Aorta (tissue), 5 donors: Measurements from ENCODE around the gene DHH. TPM values are rescaled to one million over a fixed set of nuclear protein-coding genes. Genes with fewer than 3 reads are reported as not detected.

Experiments used
- ATAC-seq: fragments of 200-7000 bp; cut with Tn5 transposase; one replicate; pipeline ENCODE4 v1.9.1; 2022; ENCODE audit warnings: moderate library complexity; ENCODE audit not compliant: low FRiP score
- DNase-seq, 2 donors: peaks; one replicate each; pipeline ENCODE4 v3.0.0-alpha.2; 2020
- H3K27ac ChIP-seq, 2 donors: one replicate each; pipeline ENCODE4 v1.5.1; 2013; ENCODE audit warnings: low read length in 2 of 2, mild to moderate bottlenecking in 2 of 2, moderate library complexity in 2 of 2, control low read depth in 1 of 2, inconsistent platforms in 1 of 2, low read depth in 1 of 2
- H3K27me3 ChIP-seq, 2 donors: one replicate each; pipeline ENCODE4 v1.6.1; 2013; ENCODE audit warnings: control low read depth in 1 of 2, low read length in 1 of 2, mild to moderate bottlenecking in 1 of 2, moderate library complexity in 1 of 2; ENCODE audit not compliant: insufficient read depth in 2 of 2, control insufficient read depth in 1 of 2
- H3K36me3 ChIP-seq, 2 donors: one replicate each; pipeline ENCODE4 v1.6.1; 2013; ENCODE audit warnings: control low read depth in 1 of 2, low read length in 1 of 2, mild to moderate bottlenecking in 1 of 2; ENCODE audit not compliant: insufficient read depth in 2 of 2, control insufficient read depth in 1 of 2
- H3K4me1 ChIP-seq, 2 donors: one replicate each; pipeline ENCODE4 v1.6.1; 2013; ENCODE audit warnings: low read length in 2 of 2, control low read depth in 1 of 2, mild to moderate bottlenecking in 1 of 2, moderate library complexity in 1 of 2; ENCODE audit not compliant: insufficient read depth in 2 of 2, control insufficient read depth in 1 of 2
- H3K4me3 ChIP-seq, 2 donors: one replicate each; pipeline ENCODE4 v1.5.1; 2013; ENCODE audit warnings: low read length in 2 of 2, control low read depth in 1 of 2, mild to moderate bottlenecking in 1 of 2
- H3K9me3 ChIP-seq: one replicate; pipeline ENCODE4 v1.6.1; 2013; ENCODE audit warnings: mild to moderate bottlenecking, low read length; ENCODE audit not compliant: control insufficient read depth
- WGBS, 2 donors: extraction: QIAGEN DNeasy Blood & Tissue Kit; methylation state at CpG; one replicate each; pipeline ENCODE4 v1.1.7; 2013; 5-methylcytosine and 5-hydroxymethylcytosine counted together
- intact Hi-C, 2 donors: fragments of 100-400 bp; cut with DNase I; formaldehyde crosslinking; loops; one replicate each; pipeline versions ENCODE4 v1.14.2 to v1.15.0; 2022
- polyA plus RNA-seq, 2 donors: library from polyadenylated mRNA; stranded (reverse); fragments of 200-250 nt; gene quantifications; one replicate each; pipeline ENCODE4 v1.2.3, GENCODE V29; 2013
- total RNA-seq, 2 donors: library from RNA; stranded (reverse); fragmentation: NEBNext Ultra II Directional; extraction: Animal tissue kit (Norgen Biotek cat#: 25700); gene quantifications; one replicate each; pipeline ENCODE4 v1.2.1, GENCODE V29; 2021
- donor health status: healthy with polysubstance abuse.
- donor health status: Bipolar disorder and iron deficiency.
- donor health status: DM: no; HTN: no; CAD: no.
- donor health status: DM: no; HTN: no; CAD: no.
- donor health status: DM: yes; HTN: yes; CAD: no.

The DHH gene
- total and polyA plus RNA-seq, 4 donors = 0.33 to 3.6 (median 1.3) TPM; not detected in 1

DNA sequence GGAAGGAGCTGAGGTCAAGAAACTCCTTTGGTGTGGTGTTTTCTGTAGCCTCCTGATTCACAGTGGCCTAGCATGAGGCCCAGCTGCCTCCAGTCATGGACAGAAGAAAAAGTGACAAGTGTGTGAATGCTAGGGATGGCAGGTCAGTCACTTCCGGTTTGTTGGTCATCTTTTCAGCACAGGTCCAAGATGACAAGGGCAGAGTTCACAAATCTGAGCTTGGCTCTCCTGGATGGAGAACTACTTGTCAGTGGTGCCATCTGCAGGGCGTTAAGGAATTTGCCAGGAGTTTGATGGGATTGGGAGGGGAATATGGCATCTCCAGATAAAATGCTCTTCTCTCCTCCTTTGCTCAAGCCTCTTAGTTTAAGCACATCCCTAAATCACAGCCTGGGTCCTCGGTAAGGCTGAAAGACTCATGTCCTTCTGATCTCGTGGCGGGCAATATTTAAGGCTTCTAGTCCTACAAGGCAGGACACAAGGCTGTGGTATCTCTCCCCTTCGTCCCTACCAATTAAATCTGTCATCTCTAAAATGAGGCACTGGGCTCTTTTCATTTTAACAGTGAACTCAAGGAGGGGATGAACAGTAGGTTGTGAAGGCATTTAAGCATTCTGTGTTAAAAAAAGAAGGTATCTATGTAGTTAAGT lies 26.6 kb upstream of the DHH start:
- DNase-seq (no peak), ATAC-seq (no peak)
- no peak overlapping the region for H3K27ac ChIP-seq
- WGBS, 2 donors = 29 to 33% methylated on average over 6 of the region's 6 CpGs
- H3K4me3 ChIP-seq = no peak overlapping the region
- no peaks in the 10 kb centered on the region for H3K4me1 ChIP-seq
- H3K9me3 ChIP-seq = no peaks in the 10 kb centered on the region
- intact Hi-C loops = loop anchor here (2.0 to 5.0 kb wide), 2 partner anchors 32 to 34 kb away; no protein-coding TSS in a partner anchor
- no peaks in the 10 kb centered on the region for H3K27me3 ChIP-seq
- H3K36me3 ChIP-seq = no peaks in the 10 kb centered on the region

DNA sequence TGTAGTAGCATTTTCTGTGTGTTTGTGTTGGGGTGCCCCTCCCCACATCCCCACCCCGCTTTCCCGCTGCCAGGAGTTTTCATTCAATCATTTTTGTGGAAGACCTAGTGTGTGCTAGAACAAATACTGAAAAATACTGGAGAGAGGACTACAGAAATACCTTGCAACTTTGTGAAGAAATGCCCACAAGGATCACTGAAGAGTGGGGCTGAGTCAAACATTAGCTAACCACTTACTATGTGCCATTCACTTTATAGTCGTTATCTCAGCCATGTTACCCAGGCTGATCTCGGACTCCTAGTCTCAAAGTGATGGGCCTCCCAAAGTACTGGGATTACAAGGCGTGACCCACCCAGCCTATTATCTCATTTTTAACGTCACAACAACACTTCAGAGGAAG lies 16.6 kb upstream of the DHH start:
- 41 to 51% methylated on average over 6 of the region's 6 CpGs for WGBS, 2 donors
- Histone ChIP-seq H3K27ac (peak overlapping the region in 1 of 2 donors; percentile 31), H3K9me3 (no peaks in the 10 kb centered on the region), H3K36me3 (no peaks in the 10 kb centered on the region), H3K27me3 (no peaks in the 10 kb centered on the region), H3K4me1 (peaks cover 0 to 3% of the 10 kb centered on the region in 2 donors), H3K4me3 (no peak overlapping the region)
- DNase-seq (no peak), ATAC-seq (no peak)
- intact Hi-C loops = loop anchor here in 1 of 2 donors (2.0 kb wide), 1 partner anchor 20 kb away; the partner anchor contains the start of gene TUBA1B

DNA sequence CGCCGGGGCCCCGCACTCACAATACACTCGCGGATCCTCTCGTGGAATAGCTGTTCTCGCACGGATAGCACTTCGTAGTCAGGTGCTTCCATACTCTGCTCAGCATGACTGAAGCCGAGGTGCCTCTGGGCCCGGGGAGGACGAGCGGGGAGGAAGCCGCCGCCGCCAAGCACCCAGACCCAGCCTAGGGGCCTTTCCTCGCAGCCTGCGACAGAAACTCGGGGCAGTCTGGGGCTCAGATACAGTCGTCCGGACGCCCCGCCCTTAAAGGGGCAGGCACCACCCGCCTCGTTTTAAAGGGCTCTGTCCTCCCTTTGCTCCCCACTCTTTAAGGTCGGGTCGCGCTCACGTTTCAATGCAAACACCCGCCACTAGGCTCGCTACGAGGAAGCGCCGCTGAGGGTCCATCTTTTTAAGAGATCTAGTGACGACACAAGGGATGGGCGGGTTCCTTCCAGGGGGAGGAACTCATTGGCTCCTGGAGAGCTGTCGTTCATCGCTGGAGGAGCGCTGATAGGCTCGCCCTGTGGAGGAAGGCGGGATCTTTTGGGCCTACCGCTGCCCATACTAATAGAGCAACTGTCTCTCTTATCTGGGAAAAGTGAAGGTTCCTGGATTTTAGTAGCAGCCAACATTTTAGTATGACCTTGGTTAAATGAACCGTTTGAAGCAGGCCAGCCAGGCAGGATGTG lies 16.0 kb upstream of the DHH start, which contains the start of gene LMBR1L:
LMBR1L (minus strand) TSS at position 384 of the 692 bp plus-strand sequence; CDS start at position 92, 292 bp downstream.
- Histone ChIP-seq H3K27ac (peak within 1 kb of the TSS; percentile 88 to 95), H3K4me1 (peaks cover 0 to 3% of the 10 kb centered on the region in 2 donors), H3K4me3 (peak within 1 kb of the TSS; percentile 75 to 83), H3K36me3 (no peaks in the 10 kb centered on the region), H3K9me3 (no peaks in the 10 kb centered on the region), H3K27me3 (no peaks in the 10 kb centered on the region)
- ATAC-seq (peak; percentile 97), DNase-seq (peak; percentile 97 to 98)
- 0% methylated on average over 43 of the region's 43 CpGs for WGBS, 2 donors
- intact Hi-C loops = loop anchor here in 1 of 2 donors (2.0 kb wide), 1 partner anchor 20 kb away; the partner anchor contains the start of gene TUBA1B

DNA sequence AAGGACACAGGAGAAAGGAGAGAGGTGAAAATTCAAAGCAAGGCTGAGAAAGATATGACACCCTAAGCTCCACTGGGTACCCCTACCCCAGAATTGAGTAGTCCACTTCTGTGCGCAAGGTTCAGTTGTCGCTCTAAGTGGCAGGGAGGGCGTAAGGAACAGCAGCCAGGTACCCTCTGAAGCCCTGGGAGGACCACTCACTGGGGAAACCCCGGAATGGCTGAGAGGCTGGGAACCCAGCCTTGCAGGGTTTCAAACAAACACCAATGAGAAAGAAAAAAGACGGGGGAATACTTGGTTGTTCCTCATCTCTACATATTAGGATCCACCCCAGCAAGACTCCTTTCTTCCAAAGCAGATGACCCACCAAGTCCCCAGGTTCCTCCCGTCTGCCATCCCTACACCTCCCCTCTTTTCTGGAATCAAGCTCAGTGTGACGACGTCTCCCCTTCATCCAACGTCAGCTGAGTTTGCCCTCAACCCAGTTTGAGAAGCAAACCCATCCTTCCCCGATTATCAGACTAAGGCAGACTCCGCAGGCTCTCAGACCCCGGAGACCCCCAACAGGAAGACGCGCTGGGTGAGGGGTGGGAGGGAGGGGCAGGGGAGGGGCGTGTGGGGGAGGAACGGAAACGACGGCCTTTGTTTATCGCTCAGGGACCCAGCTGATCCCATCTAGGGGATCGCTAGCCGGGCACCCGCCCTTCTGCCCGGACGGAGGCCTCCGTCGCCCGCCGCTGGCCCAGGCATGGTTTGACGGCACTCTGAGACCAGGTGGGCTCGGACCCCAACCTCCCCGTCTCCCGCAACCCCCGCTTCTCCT lies 15.3 kb upstream of the DHH start:
- 1 to 2% methylated on average over 32 to 33 of the region's 33 CpGs for WGBS, 2 donors
- H3K27ac ChIP-seq = peak overlapping the region; percentile 88 to 95
- H3K4me3 ChIP-seq = peak overlapping the region; percentile 75 to 83
- H3K36me3 ChIP-seq = no peaks in the 10 kb centered on the region
- no peaks in the 10 kb centered on the region for H3K27me3 ChIP-seq
- DNase-seq (peak; percentile 60 to 79), ATAC-seq (peak; percentile 53)
- H3K9me3 ChIP-seq = no peaks in the 10 kb centered on the region
- intact Hi-C loops = loop anchor here in 1 of 2 donors (2.0 kb wide), 1 partner anchor 21 kb away; the partner anchor contains the start of gene TUBA1B
- H3K4me1 ChIP-seq = peaks cover 0 to 3% of the 10 kb centered on the region in 2 donors

DNA sequence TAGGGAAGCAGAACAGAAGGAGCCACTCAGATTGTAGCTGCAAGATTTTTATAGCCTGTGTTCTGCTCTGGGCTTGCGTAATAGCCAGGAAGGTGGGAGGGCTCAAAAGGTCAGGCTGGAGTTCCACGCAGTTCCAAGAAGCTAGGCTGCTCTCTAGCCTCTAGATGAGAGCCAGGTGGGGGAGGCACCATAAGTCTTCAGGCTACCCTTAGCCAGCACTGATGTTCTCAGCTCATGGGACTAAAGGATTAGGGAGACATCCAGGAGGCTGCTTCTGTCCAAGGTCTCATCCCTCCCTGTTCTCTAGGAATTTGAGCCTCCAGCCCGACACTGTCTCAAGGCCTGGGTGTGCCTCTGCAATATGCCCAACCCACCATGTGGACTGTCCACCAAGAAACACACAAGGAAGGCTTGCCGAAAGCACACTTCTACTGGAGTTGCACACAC lies 14.4 kb upstream of the DHH start:
- peaks cover 0 to 1% of the 10 kb centered on the region in 2 donors for H3K36me3 ChIP-seq
- peak overlapping the region in 1 of 2 donors; percentile 75 for H3K4me3 ChIP-seq
- ATAC-seq = peak; percentile 63
- peak overlapping the region; percentile 80 to 88 for H3K27ac ChIP-seq
- peaks cover 0 to 3% of the 10 kb centered on the region in 2 donors for H3K4me1 ChIP-seq
- intact Hi-C loops = no loop called here
- WGBS, 2 donors = 2 to 8% methylated on average over 4 of the region's 4 CpGs
- no peaks in the 10 kb centered on the region for H3K27me3 ChIP-seq
- H3K9me3 ChIP-seq = no peaks in the 10 kb centered on the region
- DNase-seq = peak; percentile 66 to 78

DNA sequence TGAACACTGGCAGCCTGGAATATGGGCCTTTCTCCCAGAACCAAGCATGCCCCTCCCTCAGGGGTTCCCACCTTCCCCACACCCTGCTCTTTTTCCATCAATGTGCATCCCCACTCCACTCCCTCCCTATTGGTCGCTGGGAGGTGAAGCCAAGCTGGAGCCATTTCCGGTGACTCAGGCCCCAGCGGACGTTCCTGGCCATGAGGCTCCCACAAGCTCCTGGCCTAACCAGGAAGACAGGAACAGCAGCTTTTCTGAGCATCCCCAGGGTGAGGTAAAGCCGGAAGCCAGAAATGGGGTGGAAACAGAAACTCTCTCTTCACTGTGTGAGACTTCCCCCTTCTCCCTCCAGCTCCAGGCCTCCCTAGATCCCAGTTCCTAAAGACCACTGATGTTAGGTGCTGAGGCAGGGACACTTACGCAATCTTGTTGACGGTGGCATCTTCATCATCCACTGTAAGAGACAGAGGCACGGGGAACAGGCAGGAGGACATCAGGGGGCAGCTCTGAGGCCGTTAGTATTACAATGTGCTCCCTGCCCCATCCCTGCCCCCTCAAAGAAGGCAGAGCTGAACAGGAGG lies 11.0 kb upstream of the DHH start:
- 68 to 76% methylated on average over 9 of the region's 9 CpGs for WGBS, 2 donors

DNA sequence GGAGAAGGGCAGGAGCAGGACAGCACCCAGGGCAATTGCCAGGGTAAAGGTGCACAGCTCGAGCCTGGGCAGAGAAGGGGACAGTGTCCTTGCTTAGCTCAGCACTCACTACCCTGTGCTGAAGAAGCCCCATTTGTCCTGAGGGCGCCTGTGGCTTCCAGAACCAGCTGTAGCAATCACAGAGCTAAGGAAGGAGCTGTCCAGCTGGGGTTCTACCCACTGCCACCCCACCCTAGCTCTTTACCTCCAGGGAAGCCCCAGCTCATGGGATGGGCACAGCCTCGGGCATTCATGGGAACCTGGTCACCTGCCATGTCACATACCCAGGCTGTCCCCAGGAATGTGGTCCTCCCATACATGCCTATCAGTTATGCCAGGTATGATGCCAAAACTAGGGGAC lies 10.2 kb upstream of the DHH start:
- H3K4me1 ChIP-seq = peaks cover 0 to 3% of the 10 kb centered on the region in 2 donors
- intact Hi-C loops = no loop called here

More for the DNA sequence above, 11.0 kb upstream of the DHH start:
- intact Hi-C loops = no loop called here
- Histone ChIP-seq H3K36me3 (peaks cover 9 to 18% of the 10 kb centered on the region in 2 donors), H3K4me1 (peaks cover 0 to 3% of the 10 kb centered on the region in 2 donors), H3K4me3 (no peak overlapping the region), H3K27ac (no peak overlapping the region), H3K27me3 (no peaks in the 10 kb centered on the region), H3K9me3 (no peaks in the 10 kb centered on the region)
- peak in 1 of 2 donors; percentile 79 for DNase-seq
- ATAC-seq = no peak

DNA sequence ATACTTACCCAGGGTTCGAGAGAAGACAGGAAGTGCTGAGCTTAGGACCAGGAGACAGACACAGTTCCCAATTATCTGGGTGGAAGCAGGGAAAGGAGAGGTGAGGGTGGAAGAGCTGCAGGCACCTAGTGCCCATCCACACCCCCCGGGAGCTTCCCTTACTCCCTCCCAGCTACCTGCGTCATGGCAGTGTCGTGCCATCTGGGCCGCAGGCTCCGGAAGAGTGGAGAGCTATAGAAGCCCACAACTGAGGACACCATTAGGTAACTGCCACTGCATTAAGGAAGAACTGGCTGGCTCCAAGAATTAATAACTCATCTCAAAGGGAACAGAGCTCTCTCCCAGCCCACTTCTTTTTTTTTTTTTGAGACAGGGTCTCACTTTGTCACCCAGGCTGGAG lies 5.8 kb upstream of the DHH start:
- Histone ChIP-seq H3K4me3 (no peak overlapping the region), H3K27ac (no peak overlapping the region), H3K9me3 (no peaks in the 10 kb centered on the region), H3K4me1 (no peaks in the 10 kb centered on the region), H3K27me3 (no peaks in the 10 kb centered on the region), H3K36me3 (peaks cover 9 to 21% of the 10 kb centered on the region in 2 donors)
- 92 to 96% methylated on average over 6 of the region's 6 CpGs for WGBS, 2 donors
- DNase-seq (peak in 1 of 2 donors; percentile 37), ATAC-seq (no peak)
- intact Hi-C loops = no loop called here

More for the DNA sequence above, 10.2 kb upstream of the DHH start:
- Histone ChIP-seq H3K36me3 (peaks cover 9 to 18% of the 10 kb centered on the region in 2 donors), H3K27ac (no peak overlapping the region), H3K27me3 (no peaks in the 10 kb centered on the region), H3K4me3 (no peak overlapping the region), H3K9me3 (no peaks in the 10 kb centered on the region)
- ATAC-seq (no peak), DNase-seq (peak in 1 of 2 donors; percentile 24)
- WGBS, 2 donors = 71 to 73% methylated on average over 3 of the region's 3 CpGs
